NCI-H748 (cell line): ENCODE results near the gene ZNRF3.
A peak's percentile ranks its signal among the peaks of the same experiment; 100 is the strongest.
"Not testable (repeated sequence)": the region's sequence is repeated elsewhere in the genome, so short reads cannot be mapped to it uniquely, and the experiment has no call there.

Experiments used
- DNase-seq: peaks from one replicate; lab custom pipeline; 2025; ENCODE audit not compliant: unreplicated experiment; lab: John Stamatoyannopoulos, UW

The ZNRF3 gene

DNA sequence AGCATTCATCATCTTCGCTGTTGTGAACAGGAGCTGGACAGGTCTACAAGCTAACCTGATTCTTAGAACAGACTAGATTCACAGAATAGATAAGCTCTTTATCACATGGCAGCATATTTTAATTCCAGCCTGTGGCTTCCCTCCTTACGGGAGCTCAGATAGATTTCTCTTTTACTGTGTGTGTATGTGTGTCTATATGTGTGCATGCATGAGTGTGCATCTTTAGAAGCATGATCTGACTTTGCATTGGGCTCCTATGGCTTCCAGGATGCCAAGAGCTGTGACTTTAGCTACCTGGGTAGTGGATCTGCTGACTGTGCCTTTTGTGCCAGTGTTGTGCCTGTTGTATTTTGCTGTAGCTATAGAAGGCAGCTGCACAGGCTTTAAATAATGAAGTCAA, 44.3 kb downstream of the ZNRF3 start:
- DNase-seq = no peak

- no peak for DNase-seq
Observed at GRCh38 chr22:28929197-28929596, 45.8 kb downstream of the ZNRF3 start.

GRCh38 chr22:28930357-28931007, 47.1 kb downstream of the ZNRF3 start:
- DNase-seq = no peak

GRCh38 chr22:28931844-28932567, 48.6 kb downstream of the ZNRF3 start:
- DNase-seq = no peak

DNA sequence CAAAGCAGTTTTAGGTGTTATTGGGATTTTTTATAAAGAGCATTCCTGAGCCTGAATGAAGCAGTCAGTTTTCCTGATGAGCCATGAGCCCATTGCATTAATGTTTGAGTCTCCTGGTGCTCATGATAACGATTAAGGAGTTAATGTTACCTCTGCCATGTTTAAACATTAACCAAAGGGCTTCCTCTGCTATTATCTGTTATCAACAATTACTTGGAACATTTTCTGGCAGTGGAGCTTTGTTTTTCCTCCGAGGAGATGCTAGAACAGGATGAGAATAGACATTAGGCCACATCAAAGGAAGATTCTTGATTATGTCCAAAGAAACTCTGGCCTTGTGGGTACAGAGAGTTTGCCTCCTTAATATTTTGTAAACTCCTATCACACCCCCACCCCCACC, 49.9 kb downstream of the ZNRF3 start:
- no peak for DNase-seq

GRCh38 chr22:28934026-28934425, 50.7 kb downstream of the ZNRF3 start:
- DNase-seq = no peak

- no peak for DNase-seq
Observed at GRCh38 chr22:28935140-28935539, 51.8 kb downstream of the ZNRF3 start.

DNA sequence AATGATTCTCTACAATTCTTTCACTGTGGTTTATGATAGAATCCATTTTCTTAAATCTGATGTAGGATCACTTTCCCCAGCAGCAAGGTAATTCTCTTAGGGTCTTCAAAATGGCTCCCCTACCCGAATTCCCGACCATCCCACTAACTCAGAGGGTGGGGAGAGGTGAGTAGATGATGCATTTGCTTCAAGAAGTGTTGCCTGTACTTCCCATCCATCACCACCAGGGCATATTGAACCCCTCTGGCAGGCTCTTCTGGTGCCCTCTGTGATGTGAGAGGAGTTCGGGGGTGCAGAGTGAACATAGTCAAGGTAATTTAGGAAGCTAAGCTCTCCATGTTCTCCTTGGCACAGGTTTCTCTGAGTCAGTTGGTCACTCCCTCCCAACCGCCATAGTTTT, 52.3 kb downstream of the ZNRF3 start:
- no peak for DNase-seq

DNA sequence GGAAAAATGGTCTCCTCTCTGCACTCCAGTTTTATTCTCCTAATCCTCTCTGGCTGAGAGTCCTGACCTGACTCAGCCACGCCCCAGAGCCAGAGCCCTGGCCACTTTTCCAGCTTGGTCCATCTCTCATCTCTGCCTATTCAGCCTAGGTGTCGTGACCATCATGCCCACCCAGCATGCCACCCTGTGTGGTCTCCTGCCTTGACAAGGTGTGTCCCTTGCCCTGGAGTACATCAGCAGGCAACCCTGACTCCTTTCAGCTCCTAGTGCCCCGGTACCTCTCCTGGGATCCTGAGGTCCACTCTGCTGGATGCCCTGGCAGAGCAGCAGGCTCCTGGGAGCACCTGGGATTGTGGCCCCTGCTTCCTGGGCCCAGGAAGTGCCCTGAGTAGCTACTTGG, 52.8 kb downstream of the ZNRF3 start:
- no peak for DNase-seq

DNA sequence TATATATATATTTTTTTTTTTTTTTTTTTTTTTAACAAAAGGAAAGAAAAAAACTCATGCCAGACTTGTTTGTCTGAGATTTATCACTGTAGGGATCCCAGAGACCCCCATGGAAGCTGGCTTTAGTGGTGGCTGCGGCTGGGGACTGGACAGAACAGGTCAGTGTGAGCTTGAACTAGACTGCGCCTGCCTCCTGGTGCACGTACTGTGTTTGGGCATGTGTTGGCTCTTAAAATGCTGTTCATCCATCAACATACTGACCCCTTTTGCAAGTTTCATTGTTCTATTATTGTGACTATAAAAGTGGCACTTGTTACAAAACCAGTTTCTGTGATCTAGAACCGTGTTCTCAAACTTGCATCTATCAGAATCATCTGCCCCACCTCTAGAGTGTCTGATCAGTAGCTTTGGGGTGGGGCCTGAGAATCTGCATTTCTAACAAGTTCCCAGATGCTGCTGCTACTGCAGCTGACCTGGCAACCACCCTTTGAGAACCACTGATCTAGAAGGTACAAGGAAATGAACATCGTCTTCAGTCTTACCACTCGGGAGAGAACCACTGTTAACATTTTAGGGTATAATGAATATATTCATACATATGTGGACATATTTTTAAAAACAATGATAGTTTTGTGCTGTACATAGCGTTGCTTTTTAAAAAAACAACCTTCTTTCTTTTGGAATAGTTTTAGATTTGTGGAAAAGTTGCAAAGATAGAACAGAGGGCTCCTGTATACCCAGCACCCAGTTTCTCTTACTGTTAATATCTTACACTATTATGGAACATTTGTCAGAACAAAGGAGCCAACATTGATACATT, 54.0 kb downstream of the ZNRF3 start:
- no peak for DNase-seq

- DNase-seq = no peak
Observed at GRCh38 chr22:28938286-28938833, 55.0 kb downstream of the ZNRF3 start.

- DNase-seq = no peak
Observed at GRCh38 chr22:28939394-28939793, 56.0 kb downstream of the ZNRF3 start.

DNA sequence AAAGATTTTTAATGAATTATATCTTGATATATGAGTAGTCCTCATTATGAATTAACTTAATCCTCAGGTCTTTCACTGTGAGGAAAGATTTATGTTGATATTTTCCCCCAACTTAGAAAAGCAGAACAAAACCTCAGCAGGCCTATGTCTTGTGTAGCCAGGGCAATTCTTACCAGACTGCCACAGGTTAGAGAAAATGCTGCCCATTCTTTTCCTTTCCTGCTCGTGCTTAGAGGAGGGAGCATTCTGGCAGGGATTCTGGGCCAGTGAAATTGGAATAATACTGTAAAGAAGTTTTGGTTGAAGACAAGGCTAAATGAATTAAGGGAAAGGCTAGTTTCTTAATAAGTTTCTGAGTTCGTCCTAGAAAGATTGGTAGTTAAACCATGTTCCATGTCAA, 56.6 kb downstream of the ZNRF3 start:
- DNase-seq = no peak

GRCh38 chr22:28940441-28940840, 57.1 kb downstream of the ZNRF3 start:
- DNase-seq = no peak

DNA sequence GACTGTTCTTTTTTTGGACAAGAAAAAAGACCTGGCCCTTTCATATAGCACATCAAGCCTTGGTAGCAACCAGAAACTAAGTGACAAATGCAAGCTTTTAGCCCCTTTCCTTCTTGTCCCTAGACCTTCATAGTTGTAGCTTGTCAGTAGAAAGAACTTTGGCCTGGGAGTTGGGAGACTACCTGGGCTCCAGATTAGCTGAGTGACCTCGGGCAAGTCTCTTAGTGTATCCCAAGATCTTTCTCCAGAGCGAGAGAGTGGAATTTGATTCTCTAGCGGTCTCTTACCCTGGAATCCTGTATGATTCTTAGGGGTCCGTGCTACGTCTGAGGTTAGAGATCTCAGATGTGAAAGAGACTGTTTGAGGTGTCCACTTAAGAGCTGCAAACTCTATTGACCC, 59.0 kb downstream of the ZNRF3 start:
- no peak for DNase-seq

DNA sequence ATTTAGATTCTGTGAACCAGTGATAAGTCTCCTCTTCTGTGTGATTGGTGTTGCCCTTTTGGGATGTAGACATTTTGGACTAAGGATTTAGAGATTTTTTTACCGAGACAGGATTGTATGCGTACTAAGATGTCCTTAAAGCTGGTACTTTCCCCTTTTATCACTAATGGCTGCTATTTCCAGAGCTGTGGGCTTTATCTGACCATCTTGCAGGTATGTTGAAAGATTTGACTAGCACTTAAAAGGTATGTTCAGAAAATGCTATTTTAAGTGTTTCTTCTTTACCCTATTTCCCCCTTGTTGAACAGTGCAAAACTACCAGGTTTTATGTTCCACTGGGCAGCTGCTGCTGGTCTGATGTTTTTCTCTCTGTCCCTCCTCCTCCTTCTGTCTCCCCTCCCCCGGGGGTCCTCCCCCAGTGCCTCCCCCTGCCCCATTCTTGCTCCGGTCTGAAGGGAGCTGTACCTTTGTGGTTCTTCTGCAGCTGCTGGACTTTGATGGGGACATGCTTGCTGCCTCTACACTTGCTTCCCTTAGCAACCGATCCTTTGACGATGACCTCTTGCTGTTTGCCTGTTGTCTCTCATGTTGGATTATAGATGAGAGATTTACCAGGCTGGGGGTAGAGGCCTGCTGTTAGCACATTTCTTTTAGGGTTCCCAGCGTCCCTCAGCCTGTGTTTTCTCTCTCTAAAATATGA, 59.6 kb downstream of the ZNRF3 start:
- DNase-seq = peak; percentile 18

DNA sequence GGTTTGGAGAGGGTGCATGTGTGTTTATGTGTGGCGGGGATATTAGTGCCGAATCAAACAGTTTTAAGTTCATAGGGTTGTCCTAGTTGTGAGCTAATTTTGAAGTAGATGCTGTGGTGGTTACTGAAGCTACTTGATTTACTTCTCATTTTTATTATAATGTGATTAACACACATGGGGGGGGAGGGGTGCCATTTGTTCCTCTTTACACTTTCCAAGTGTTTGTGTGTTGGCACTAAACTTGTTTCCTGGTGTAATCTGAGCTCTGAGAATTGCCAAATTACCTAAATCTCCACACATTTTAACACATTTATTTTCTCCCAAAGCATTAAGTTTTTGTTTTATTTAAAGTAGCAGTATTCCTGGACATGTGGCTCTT, 60.1 kb downstream of the ZNRF3 start:
- no peak for DNase-seq

DNA sequence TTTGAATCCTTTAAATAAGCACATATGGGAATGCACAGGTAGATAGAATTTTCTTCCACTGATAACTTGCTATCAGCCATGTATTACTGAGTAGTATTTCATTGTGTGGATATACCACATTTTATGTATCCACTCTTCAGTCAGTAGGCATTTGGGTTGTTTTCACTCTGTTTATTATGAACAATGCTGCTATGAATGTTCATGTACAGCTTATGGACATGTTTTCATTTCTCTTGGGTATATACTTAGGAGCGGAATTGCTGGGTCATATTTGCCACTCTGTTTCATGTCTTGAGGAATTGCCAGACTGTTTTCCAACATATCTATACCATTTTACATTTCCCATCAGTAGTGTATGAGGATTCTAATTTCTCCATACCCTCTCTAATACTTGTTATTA, 63.8 kb downstream of the ZNRF3 start:
- no peak for DNase-seq

DNA sequence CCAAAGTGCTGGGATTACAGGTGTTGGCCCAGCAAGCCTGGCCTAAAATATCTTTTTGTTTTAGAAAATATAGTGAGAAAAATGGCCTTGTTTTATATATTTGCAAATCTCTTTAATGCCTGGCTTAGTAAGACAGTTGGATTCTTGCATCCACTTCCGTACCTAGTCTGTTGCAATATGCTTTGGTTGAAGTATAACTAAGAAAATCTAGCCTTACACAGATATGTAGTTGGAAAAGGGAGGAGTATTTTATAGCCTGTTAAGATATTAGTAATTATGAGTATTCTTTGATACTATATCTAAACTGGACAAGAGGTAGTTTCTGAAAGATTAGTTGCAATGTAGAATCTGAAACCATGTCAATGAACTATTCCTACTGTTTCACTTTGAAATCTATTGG, 65.1 kb downstream of the ZNRF3 start:
- no peak for DNase-seq

- DNase-seq = not testable (repeated sequence)
Observed at GRCh38 chr22:28948860-28949551, 65.6 kb downstream of the ZNRF3 start.

- no peak for DNase-seq
Observed at GRCh38 chr22:28949788-28950187, 66.4 kb downstream of the ZNRF3 start.
